A549 treated with AZD9567 at 1 μM for 4 hours (cell line): ENCODE results near the gene PRAC1. TPM values are rescaled to one million over a fixed set of nuclear protein-coding genes. Genes with fewer than 3 reads are reported as not detected.

Source experiments
- total RNA-seq: library from RNA; stranded (reverse); fragments of 200-300 nt; extraction: Qiagen RNA extraction; gene quantifications from 5 replicates; pipeline ENCODE4 v1.2.3, GENCODE V29; 2022; ENCODE audit not compliant: insufficient read depth

Gene PRAC1
- not detected in 5 replicates for total RNA-seq

GRCh38 chr17:48722201-48722907, at the start of gene PRAC1:
Gene PRAC1, minus strand, starts transcription at chr17:48722518. Its CDS starts 126 bp downstream, at chr17:48722392.

GRCh38 chr17:48728232-48729231, 6.2 kb upstream of the PRAC1 start, which contains the start of gene HOXB13:
Gene HOXB13, minus strand, starts transcription at chr17:48728750. Its CDS starts 157 bp downstream, at chr17:48728593.

DNA sequence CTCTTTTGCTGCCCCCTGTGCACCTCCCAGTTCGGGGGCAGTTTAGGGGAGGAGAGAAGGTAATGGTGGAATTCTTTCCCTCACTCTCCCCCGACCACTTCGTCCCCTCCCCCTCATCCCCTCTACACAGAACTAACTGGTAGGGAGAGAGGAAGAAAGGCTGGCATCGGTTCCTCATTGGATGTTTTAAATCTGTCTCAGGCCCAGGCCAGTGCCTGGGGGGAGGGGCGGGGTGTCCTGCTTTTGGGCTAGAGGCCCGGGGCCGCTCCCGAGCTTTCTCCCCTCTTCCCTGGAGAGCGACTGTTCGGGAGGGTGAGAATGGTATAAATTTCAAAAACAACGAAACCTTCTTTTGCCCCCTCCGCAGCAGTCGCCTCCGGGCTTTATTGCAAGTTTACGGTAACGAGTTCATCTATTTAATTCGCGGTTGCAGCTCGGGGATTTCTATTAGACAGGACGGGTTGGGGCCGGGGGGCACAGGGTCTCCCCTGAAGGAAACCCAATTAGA, 651 bp upstream of the PRAC1 start, which contains the start of gene PRAC2:
Gene PRAC2, plus strand, starts transcription at position 271 of the 508 bp plus-strand sequence. CDS start 1,226 bp downstream, outside the sequence.

Other genes with a start within 250 kb of the PRAC1 start
- gene HOXB1, start 191.5 kb downstream of the PRAC1 start, total RNA-seq, result not detected in 5 replicates
- 0.40 to 2.4 TPM (median 0.45 TPM) in 5 replicates for gene HOXB2, start 177.4 kb downstream of the PRAC1 start, total RNA-seq
- 0.09 to 0.13 TPM (median 0.12 TPM) in 4 of 5 replicates, not detected in the other for gene HOXB4, start 144.2 kb downstream of the PRAC1 start, total RNA-seq
- 3.1 to 5.1 TPM (median 5.1 TPM) in 5 replicates for gene HOXB3, start 132.3 kb downstream of the PRAC1 start, total RNA-seq
- 2.0 to 2.5 TPM (median 2.4 TPM) in 4 of 5 replicates, not detected in the other for gene HOXB5, start 128.7 kb downstream of the PRAC1 start, total RNA-seq
- 1.7 to 7.0 TPM (median 5.0 TPM) in 5 replicates for gene HOXB6, start 117.5 kb downstream of the PRAC1 start, total RNA-seq
- 28.7 to 29.9 TPM (median 29.0 TPM) in 5 replicates for gene HOXB7, start 111.5 kb downstream of the PRAC1 start, total RNA-seq
- gene HOXB8, start 107.2 kb downstream of the PRAC1 start, total RNA-seq, result 4.1 to 5.5 TPM (median 5.0 TPM) in 5 replicates
- 6.8 to 10.4 TPM (median 7.2 TPM) in 5 replicates for gene HOXB9, start 96.2 kb downstream of the PRAC1 start, total RNA-seq
- gene PRAC2, start 667 bp upstream of the PRAC1 start, total RNA-seq, result not detected in 5 replicates
- 1.4 to 1.8 TPM (median 1.6 TPM) in 5 replicates for gene HOXB13, start 6.2 kb upstream of the PRAC1 start, total RNA-seq
- gene TTLL6, start 94.7 kb upstream of the PRAC1 start, total RNA-seq, result 0.45 to 0.91 TPM (median 0.61 TPM) in 4 of 5 replicates, not detected in the other
- 66.8 to 84.7 TPM (median 72.8 TPM) in 5 replicates for gene CALCOCO2, start 108.5 kb upstream of the PRAC1 start, total RNA-seq
- 512 to 698 TPM (median 567 TPM) in 5 replicates for gene ATP5MC1, start 170.3 kb upstream of the PRAC1 start, total RNA-seq
- gene UBE2Z, start 185.9 kb upstream of the PRAC1 start, total RNA-seq, result 118 to 133 TPM (median 123 TPM) in 5 replicates
- gene SNF8, start 222.3 kb upstream of the PRAC1 start, total RNA-seq, result 302 to 331 TPM (median 310 TPM) in 5 replicates
- gene GIP, start 246.1 kb upstream of the PRAC1 start, total RNA-seq, result 3.8 to 5.1 TPM (median 4.3 TPM) in 4 of 5 replicates, not detected in the other